Esophagus muscularis mucosa (tissue), 3 donors: ENCODE results near the gene ME3.

Experiments used
- CTCF ChIP-seq, 3 experiments: fragments of 200-600 bp in 2 of 3; fragments of 450-650 bp in 1 of 3; sonication (generic) in 2 of 3; IDR thresholded peaks; one replicate each; pipeline ENCODE4 v1.5.1; 2017 to 2019; ENCODE audit warnings: antibody characterized with exemption in 3 of 3, mild to moderate bottlenecking in 2 of 3, moderate library complexity in 1 of 3
- POLR2A ChIP-seq: fragments of 450-650 bp; IDR thresholded peaks from one replicate; pipeline ENCODE4 v1.6.1; 2017; ENCODE audit warnings: antibody characterized with exemption, moderate library complexity, mild to moderate bottlenecking, low read depth

GRCh38 chr11:86416494-86416893 is 255.9 kb downstream of the ME3 start:
- no peak for TF ChIP-seq CTCF (IDR thresholded peaks at IDR 0.05)
- TF ChIP-seq POLR2A = no peak
